Astrocyte of the spinal cord (primary cell): ENCODE measurements around the gene TNIP2.
A peak's percentile ranks its signal among the peaks of the same experiment; 100 is the strongest.

ENCODE experiments used
- DNase-seq: peaks from one replicate; pipeline ENCODE4 v3.0.0; 2011; ENCODE audit warnings: low read depth, low spot score
- H3K4me3 ChIP-seq: 2 replicates; pipeline ENCODE4 v1.5.1; 2011; ENCODE audit warnings: low read depth, mild to moderate bottlenecking, low read length, moderate library complexity
- in situ Hi-C: cut with HindIII; loops from 2 replicates; pipeline ENCODE4 v1.10.0; 2017; ENCODE audit warnings: low sequenced_read_pairs
- TF ChIP-seq, protein P1 (sequence below): IDR thresholded peaks from 2 replicates; pipeline ENCODE4 v1.5.1; 2012; ENCODE audit warnings: low read depth, mild to moderate bottlenecking, low read length, inconsistent platforms

Gene TNIP2

DNA sequence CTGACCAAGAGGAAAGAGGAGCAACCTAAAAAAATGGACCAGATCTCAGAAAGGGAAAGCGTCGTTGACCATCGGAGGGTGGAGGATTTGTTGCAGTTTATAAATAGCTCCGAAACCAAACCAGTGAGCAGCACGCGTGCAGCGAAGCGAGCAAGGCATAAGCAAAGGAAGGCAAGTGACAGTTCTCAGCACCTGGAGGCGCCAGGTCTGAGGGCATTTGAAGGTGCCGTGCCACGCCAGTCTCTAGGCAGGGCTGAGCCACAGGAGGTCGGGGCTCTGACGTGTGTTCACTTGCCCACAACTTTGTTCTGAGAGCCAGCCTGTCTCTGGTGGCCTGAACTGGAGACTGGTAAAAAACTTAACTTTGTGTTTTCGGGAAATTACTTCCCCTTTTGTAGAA is 59.7 kb downstream of the TNIP2 start:
- in situ Hi-C loops, result no loop called here
- DNase-seq, result no peak
- no peak overlapping the region for H3K4me3 ChIP-seq
- TF ChIP-seq, protein P1, sequence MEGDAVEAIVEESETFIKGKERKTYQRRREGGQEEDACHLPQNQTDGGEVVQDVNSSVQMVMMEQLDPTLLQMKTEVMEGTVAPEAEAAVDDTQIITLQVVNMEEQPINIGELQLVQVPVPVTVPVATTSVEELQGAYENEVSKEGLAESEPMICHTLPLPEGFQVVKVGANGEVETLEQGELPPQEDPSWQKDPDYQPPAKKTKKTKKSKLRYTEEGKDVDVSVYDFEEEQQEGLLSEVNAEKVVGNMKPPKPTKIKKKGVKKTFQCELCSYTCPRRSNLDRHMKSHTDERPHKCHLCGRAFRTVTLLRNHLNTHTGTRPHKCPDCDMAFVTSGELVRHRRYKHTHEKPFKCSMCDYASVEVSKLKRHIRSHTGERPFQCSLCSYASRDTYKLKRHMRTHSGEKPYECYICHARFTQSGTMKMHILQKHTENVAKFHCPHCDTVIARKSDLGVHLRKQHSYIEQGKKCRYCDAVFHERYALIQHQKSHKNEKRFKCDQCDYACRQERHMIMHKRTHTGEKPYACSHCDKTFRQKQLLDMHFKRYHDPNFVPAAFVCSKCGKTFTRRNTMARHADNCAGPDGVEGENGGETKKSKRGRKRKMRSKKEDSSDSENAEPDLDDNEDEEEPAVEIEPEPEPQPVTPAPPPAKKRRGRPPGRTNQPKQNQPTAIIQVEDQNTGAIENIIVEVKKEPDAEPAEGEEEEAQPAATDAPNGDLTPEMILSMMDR, result no peak

DNA sequence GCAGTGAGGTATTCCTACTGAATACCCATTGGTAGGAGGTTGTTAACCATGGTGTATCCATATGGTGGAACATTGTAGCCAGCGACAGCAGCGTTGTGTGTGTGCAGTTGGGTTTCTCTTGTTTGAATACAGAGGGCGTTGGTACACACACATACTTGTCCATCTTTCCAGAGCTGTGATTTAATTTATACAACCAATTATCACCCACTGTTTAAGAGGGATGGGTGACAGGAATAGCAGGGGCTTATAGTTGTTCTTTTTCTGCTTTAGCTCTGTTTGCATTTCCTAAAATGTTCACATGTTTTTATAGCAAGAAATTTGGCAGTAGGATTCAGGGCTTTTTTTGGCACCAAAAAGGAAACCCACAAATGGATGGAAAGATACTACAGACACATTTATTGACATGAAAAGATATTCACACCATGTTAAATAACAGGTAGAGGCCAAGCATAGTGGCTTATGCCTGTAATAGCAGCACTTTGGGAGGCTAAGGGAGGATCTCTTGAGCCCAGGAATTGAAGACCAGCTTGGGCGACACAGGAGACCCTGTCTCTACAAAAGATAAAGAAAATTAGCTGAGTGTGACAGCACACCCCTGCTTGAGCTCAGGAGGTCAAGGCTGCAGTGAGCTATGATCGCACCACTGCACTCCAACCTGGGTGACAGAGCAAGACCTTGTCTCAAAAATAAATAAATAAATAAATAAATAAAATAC is 60.6 kb downstream of the TNIP2 start:
- in situ Hi-C loops, result no loop called here
- H3K4me3 ChIP-seq, result no peak overlapping the region
- TF ChIP-seq, protein P1, result no peak
- no peak for DNase-seq

DNA sequence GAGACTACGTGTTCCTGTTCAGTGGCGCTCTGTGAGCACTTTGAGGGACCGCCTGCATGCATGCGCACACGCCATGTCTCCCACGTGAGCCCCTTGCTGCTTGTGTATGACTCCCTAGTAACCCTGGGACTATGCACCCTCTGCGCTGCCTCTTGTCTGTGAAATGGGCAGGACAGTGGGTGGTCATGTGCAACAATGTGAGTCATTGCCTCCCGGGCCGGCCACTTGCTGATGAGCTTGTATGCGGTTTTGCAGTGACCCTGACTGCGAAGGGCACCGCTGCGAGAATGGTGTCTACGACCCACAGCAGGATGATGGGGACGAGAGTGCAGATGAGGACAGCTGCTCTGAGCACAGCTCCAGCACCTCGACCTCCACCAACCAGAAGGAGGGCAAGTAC is 61.4 kb downstream of the TNIP2 start:
- DNase-seq, result peak; percentile 69
- TF ChIP-seq, protein P1, result no peak
- in situ Hi-C loops, result no loop called here
- H3K4me3 ChIP-seq, result no peak overlapping the region

DNA sequence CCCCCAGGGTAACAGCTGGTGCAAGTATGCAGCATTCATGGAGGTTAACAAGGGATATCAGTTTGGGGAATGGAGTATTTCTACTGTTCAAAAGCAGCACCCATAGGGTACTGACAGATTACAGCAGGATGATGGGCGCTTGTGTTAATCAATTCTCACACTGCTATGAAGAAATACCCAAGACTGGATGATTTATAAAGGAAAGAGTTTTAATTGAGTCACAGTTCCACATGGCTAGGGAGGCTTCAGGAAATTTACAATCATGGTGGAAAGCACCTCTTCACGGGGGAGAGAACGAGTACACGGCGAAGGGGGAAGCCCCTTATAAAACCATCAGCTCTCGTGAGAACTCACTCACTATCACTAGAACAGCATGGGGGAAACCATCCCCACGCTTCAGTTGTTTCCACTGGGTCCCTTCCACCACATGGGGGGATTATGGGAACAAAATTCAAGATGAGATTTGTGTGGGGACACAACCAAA is 64.1 kb downstream of the TNIP2 start:
- no peak overlapping the region for H3K4me3 ChIP-seq
- TF ChIP-seq, protein P1, result no peak
- in situ Hi-C loops, result no loop called here
- no peak for DNase-seq
